LoVo (cell line): ENCODE data around the gene PLD4.
A peak's percentile ranks its signal among the peaks of the same experiment; 100 is the strongest.
"Not testable (repeated sequence)": the region's sequence is repeated elsewhere in the genome, so short reads cannot be mapped to it uniquely, and the experiment has no call there.

Source experiments
- DNase-seq: peaks from one replicate; pipeline ENCODE4 v3.0.0-alpha.2; 2016; ENCODE audit warnings: low spot score

Gene PLD4, protein sequence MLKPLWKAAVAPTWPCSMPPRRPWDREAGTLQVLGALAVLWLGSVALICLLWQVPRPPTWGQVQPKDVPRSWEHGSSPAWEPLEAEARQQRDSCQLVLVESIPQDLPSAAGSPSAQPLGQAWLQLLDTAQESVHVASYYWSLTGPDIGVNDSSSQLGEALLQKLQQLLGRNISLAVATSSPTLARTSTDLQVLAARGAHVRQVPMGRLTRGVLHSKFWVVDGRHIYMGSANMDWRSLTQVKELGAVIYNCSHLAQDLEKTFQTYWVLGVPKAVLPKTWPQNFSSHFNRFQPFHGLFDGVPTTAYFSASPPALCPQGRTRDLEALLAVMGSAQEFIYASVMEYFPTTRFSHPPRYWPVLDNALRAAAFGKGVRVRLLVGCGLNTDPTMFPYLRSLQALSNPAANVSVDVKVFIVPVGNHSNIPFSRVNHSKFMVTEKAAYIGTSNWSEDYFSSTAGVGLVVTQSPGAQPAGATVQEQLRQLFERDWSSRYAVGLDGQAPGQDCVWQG

DNA sequence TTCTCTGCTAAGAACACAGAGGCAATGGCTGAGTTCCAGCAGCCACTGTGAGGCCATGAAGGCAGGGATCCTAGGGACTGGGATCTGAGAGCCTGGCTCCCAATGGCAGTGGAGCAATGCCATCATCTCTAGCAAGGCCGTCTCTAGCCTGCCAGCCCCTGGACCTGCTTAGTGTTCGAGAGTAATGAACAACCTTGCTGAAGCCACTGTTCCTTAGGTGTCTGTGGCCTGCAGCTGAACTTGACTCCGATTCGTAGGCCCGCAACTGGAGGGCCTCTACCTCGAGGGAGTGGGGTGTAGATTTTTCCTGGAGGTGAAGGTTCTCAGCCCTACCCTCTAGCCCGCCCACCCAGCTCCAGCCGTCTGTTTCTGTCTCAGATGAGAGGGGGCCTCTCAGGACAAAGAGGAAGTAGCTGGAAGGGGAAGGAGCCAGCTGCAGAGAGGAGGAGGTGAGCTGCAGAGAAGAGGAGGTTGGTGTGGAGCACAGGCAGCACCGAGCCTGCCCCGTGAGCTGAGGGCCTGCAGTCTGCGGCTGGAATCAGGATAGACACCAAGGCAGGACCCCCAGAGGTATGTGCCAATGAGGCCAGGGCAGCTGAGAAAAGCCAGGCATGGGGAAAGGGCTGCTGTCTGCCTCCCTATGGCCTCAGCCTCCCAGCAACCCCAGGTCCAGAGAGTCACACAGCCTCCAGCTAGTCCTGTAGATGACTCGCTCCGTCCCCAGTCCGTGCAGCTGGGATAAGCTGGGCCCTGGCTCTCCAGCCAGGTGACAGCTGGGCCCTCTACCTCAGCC is at the start of gene PLD4:
TSS of gene PLD4 (plus strand) at position 459 of the 793 bp plus-strand sequence. CDS start 2,262 bp downstream, outside the sequence.
- no peak for DNase-seq

DNA sequence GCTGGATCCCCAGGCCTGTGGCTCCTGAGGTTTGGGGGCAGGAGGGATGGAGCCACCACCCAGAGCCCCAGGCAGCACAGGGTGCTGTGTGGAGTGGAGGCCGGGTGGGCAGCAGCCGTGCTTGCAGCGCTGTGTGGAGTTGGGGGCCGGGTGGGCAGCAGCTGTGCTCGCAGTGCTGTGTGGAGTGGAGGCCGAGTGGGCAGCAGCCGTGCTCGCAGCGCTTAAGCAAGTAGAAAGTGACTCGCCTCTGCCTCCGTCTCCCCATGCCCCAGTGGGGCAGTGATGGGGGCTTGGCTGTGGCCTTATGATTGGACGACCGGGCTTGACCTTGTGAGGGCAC is 49.3 kb upstream of the PLD4 start:
- no peak for DNase-seq

DNA sequence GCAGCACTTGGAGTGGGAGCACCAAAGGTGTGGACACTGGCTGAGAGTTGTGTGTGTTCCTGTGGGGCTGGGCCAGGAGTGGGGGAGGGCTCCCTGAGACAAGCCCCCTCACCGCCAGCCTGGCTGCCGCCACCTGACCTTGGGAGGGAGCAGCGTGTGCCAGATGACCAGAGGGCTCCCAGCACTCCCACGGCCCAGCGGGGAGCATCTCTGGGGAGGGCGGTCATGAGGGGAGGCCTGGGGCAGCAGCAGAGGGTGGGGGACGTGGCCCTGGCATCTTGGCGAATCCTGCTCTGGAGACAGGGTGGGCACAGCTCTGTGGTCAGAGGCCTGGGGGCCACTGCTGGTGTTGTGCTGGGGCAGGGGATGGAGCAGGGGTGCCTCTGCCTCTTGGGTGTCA is 48.9 kb upstream of the PLD4 start:
- no peak for DNase-seq

DNA sequence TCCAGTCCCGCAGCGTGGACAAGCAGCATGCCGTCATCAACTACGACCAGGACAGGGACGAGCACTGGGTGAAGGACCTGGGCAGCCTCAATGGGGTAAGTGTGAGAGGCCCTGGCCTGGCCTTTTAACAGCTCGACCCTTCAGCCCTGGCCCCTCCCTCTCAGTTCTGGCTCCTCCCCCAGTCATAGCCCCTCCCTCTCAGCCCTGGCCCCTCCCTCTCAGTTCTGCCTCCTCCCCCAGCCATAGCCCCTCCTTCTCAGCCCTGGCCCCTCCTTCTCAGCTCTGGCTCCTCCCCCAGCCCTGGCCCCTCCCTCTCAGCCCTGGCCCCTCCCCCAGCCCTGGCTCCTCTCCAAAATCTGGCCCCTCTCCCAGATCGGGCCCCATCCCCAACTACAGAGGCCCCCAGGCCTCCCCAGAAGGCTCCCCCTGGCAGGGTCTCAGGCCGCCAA is 48.4 kb upstream of the PLD4 start:
- peak; percentile 1 for DNase-seq

DNA sequence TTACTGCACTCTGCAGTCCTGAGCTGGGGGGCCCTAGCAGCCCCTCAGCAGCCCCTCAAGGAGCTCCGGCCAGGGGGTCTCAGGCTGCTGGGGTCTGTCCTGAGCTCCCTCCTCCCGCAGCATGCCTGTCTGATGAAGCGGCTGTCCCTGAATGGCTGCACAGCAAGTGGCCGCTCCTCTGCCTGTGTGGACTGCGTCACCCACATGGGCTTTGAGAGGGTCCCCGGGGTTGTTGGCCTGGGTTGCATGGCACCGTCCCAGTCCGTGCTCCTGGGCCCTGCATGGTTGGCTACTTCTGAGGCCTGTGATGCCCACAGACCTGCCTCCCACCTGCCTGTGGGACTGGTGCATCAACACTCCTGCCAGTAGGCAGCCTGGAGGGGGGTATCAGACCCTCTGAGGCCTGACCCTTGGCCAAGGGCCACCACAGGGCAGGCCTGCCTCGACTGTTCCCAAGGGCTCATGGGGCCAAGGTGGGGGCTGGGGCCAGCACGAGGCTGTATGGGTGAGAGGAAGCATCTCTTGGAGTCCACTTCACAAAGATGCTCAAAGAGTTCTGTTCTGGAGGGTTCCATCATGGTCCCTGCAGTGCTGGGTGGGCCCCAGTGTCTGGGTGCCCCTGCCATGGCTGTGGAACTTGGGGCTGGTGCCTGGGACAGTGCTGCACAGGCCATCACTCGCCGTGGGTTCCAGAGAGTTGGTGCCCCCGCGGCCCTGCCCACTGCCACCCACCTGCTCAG is 47.4 kb upstream of the PLD4 start:
- no peak for DNase-seq

DNA sequence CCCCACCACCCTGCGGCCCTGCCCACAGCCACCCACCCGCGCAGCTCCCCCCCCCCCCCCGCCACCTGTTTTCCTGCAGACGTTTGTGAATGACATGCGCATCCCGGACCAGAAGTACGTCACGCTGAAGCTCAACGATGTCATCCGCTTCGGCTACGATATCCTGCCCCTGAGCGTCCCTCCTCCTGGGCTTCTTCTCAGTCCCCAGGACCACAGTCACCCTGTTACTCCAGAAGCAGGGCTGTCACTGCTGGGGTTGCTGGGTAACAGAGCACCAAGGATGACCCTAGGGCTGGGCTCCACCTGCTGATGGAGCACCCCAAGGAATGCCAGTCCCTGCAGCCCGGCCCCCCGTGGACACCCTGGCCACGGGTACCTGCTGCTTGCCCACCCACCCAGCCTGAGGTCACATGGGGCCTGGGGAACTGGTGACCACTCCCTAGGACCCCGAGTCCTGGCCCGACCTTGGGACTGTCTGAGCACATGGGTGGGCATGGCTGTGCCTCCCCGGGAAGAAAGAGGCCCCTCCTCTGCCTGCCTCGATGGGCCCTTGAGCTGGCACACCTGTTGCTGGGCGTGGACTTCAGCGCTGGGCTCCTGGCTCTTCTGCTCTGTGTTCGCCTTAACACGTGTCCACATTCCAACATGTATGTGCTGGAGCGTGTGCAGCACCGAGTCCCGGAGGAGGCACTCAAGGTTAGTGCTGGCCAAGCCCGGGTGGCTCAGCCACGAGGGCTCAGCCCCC is 46.7 kb upstream of the PLD4 start:
- DNase-seq: no peak

DNA sequence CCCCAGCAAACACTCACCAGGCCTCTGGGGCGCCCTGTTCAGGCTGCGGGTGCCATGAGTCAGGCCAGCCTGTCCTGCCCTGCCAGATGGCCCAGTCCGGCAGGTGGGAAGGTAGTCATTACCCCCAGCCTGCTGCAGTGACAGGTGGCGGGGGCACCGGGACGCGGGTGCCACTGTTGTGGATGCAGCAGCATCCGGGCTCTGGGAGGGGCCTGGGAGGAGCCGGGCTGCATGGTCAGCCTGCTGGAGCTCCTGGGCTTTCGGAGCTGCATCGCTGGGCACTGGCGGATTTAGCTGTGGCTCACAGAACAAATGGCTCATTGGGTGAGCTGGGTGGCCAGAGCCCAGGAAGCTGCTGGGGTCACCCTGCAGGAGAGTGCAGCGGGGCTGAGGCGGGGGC is 46.1 kb upstream of the PLD4 start:
- no peak for DNase-seq

DNA sequence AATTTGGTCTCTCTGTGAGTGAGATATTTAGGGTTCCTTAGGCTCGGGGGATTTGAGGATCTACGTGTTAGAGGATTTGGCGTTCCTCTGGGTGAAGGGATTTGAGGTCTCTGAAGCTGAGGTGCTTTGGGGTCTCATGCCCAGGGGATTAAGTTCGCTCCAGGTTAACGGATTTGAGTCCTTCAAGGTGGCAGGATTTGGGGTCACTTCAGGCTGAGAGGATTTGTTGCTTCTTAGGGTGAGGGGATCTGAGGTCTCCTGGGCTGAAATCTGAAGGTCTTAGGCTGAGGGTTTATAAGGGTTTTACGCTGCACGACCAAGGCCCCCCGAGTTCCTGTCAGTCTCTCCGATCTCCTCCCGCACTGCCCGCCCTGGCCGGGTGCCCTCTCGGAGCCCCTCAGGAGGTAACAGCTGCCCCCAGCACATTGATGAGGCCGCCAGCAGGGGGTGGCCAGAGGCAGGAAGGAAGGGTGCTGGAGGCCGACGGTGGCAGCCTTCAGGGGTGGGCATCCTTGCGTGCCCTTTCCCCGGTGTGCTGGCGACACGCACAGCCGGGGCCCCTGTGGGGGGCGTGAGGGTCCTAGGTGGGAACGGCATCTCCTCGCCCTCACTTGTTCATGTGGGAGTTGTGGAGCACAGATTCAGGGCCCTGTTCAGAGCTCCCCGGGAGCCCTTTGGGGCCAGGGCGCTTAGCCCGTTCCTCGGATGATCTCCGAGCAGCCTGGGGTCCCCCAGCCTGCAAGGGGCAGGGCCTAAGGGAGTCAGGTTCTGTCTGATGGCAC is 45.3 kb upstream of the PLD4 start:
- DNase-seq: no peak

DNA sequence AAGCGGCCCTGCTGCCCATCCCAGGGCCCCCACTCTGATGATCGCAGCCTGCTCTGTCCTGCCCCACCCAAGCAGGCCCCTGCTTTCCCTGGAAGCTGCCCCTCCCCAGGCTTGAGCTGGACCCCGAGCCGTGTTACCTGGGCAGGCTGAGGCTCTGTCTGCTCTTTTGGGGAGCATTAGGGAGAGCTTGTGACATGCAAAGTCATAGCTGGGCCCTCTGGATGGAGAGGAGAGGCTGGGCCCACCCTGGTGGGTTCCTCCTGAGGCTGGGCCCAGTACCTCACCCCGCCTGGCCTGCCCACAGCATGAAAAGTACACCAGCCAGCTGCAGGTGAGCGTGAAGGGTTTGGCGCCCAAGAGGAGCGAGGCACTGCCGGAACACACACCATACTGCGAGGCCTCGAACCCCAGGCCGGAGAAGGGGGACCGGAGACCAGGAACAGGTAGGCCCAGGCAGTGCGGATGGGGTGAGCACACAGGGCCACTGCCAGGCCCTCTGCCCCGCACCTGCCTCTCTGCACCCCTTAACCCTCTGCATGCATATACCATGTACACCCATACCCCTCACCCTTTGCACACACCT is 44.6 kb upstream of the PLD4 start:
- DNase-seq: no peak

DNA sequence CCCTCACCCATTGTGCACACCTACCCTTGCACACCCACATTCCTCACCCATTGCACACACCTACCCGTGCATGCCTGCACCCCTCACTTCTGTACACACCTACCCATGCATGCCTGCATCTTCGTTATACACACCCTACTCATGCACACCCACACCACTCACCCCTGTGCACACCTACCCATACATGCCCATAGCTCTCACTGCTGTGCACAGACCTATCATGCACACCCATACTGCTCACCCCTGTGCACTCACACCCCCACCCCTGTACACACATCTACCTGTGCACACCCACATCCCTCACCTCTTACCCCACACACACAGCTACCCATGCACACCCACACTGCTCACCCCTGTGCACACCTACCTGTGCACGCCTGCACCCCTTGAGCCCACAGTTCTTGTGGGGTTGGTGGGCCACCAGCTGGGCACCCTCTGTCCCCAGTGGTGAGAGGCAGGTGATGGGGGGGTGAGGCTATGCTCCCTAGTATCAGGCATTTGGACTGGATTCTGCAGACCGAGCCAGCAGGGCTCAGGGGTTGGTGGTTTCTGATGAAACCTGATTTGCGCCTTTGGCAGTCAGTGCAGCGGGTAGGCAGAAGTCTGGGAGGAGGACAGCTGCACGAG is 44.0 kb upstream of the PLD4 start:
- DNase-seq: no peak

DNA sequence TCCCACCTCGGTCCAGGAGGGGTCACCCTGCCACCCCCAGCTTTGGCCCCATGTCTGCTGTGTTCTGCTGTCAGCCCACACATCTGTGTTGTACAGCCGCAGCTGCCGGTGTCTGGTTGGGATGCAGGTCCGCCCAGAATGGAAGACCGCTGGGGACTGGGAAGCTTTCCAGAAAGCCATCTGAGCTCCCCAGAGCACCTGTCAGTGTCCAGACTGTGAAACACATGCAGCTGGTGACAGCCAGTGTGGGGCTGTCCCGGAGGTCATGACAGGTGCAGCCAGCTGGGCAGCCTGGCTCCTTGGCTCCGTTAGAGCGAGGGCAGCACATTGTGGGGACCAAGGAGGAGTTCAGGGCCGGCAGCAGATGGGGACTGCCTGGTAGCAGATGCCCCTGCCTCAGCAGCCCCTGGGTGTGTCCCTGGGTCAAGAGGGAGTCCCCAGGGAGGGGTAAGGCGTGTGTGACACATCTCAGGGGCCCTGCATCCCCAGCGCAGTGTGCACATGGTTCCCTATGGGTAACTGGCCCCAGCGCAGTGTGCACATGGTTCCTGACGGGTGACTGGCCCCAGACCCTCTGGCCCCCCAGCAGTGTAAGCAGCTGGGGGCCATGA is 43.2 kb upstream of the PLD4 start:
- no peak for DNase-seq

DNA sequence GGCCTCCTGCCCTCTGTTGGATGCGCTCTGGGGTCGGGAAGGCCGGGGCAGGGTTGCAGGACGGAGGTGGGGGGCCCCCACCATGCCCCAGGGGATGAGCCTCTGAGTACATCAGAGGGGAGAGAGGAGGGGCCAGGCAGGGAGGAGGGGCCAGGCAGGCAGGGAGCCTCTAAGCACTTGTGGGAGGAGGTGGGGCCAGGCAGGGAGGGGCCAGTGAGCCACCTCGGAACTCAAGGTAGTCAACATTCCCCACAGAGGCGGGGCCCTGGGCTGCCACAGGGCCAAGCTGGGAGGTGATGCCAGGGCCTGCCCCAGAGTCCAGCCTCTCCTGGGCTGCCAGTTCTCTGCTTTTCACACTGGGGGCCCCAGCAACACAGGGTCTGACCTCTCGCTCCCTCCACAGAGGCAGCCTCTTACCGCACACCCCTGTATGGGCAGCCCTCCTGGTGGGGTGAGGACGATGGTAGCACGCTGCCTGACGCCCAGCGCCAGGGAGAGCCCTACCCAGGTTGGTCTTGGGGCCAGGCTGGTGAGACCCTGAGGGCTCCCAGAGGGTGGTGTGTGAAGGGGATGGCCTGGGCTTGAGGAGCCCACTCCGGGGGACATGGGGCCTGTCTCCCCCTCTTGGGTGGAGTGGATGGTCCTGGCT is 42.2 kb upstream of the PLD4 start:
- DNase-seq: peak; percentile 81

DNA sequence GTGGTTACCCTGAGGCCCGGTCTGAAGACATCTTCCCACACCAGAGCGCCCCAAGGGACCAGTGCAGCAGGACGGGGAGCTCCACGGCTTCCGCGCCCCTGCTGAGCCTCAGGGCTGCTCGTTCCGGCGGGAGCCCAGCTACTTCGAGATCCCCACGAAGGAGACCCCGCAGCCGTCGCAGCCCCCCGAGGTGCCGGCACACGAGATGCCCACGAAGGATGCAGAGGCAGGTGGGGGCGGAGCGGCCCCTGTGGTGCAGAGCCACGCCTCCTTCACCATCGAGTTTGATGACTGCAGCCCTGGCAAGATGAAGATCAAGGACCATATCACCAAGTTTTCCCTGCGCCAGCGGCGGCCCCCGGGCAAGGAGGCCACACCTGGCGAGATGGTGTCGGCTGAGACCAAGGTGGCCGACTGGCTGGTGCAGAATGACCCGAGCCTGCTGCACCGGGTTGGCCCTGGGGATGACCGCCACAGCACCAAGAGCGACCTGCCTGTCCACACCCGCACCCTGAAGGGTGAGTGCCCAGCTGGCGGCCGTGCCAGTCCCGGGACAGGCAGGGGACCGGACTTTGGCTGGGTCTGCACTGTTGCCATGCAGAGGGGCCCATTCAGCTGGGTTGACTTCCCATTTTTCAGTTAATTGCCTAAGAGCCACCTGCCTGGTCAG is 41.6 kb upstream of the PLD4 start:
- DNase-seq: no peak

DNA sequence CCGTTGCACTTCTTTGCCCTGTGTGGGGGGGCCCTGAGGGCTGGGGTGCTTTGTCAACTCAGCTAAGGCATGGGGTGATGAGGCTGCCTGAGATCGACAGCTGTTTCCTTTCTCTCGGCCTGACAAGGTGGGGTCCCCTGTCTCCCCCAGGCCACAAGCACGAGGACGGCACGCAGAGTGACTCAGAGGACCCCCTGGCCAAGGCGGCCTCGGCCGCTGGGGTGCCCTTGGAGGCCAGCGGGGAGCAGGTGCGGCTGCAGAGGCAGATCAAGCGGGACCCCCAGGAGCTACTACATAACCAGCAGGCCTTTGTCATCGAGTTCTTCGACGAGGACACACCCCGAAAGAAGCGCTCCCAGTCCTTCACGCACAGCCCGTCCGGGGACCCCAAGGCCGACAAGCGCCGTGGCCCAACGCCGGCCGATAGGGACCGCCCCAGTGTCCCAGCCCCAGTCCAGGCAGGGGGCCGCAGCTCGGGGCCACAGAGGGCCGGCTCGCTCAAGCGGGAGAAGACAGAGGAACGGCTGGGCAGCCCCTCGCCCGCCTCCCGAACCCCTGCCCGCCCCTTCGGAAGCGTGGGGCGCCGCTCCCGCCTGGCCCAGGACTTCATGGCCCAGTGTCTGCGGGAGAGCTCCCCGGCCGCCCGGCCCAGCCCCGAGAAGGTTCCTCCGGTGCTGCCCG is 40.9 kb upstream of the PLD4 start:
- no peak for DNase-seq

DNA sequence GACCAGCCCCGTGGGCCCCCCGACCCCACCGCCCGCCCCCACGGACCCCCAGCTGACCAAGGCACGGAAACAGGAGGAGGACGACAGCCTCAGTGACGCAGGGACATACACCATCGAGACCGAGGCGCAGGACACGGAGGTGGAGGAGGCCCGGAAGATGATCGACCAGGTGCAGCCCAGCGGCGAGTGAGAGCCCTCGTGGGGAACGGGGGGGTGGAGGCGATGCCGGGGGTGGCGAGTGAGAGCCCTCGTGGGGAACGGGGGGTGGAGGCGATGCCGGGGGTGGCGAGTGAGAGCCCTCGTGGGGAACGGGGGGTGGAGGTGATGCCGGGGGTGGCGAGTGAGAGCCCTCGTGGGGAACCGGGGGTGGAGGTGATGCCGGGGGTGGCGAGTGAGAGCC is 40.3 kb upstream of the PLD4 start:
- DNase-seq: not testable (repeated sequence)

DNA sequence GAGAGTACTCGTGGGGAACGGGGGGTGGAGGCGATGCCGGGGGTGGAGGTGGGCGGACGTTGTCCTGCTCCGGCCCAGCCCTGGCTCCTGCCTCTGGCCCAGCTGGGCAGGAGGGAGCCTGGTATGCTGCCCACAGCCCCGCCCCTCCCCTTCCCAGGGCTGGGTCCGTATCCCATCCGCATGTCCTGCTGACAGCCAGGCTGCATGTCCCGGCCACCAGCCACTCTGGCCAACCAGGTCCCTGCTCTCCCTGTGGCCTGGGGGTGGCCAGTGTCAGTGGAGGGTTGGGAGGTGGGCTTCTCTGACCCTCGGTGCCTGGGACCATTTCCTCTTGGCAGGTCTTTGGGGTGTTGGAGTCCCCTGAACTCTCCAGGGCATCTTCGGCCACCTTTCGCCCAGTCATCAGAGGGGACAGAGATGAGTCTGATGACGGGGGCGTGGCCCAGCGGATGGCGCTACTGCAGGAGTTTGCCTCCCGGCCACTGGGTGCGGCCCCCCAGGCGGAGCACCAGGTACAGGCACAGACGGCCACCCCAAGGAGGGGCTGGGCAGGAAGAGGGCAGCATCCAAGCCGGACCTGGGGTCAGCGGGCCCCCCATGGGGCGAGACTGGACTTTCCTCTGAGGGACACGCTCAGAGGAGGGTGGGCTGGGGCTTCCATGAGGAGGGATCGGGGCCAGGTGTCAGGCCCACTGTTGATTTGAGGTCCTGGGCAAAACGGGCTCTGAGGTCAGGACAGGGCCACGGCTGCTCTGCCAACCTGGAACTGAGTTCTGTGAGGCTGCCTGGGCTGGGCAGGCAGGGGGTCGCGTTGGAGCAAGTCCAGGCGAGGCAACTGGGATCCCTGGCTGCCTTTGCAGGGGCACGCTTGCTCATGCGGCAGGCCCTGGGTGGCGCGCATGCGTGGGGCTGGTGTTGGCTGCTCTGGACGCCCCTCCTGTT is 39.4 kb upstream of the PLD4 start:
- DNase-seq: no peak
